ENCODE data around the gene COL23A1.
"Not testable (repeated sequence)": the region's sequence is repeated elsewhere in the genome, so short reads cannot be mapped to it uniquely, and the experiment has no call there.

COL23A1 gene

DNA sequence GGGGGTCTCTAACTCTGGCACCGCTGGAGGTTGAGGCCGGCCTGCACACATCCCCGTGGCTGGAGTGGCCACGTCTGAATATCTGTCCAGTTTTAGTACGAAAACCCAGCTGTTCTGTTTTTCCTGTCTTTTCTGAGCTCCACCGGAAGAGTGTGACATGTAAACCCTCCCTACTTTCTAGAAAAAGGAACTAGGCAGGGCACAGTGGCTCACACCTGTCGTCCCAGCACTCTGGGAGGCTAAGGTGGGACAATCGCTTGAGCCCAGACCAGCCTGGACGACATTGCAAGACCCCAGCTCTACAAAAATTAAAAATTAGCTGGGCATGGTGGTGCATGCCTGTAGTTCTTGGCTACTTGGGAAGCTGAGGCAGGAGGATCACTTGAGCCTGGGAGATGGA is 349.4 kb downstream of the COL23A1 start:
- H3K4me3 ChIP-seq (ENCODE audit: low read length), result no peak overlapping the region
- no peak for DNase-seq (ENCODE audit: low read depth, low spot score)

DNA sequence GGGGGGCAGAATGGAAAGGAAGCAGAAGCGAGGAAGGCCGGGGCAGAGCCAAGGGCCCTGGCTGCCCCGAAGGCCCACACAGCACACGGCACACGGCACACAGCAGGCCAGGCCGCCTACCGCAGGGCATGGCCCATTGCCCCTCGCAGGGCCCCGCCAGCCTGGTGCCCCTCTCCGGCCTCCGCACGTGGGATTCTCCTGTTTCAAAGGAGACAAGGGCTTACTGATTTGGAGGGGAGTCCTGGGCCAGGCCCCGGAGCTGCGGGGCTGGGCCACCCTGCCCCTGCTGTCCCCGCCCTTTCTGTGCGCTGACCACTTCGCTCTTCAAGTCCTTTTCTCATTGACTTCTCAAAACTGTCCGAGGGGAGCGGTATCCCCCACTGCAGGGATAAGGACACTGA is 349.9 kb downstream of the COL23A1 start:
- H3K4me3 ChIP-seq (ENCODE audit: low read length), result no peak overlapping the region
- DNase-seq (ENCODE audit: low read depth, low spot score), result no peak

DNA sequence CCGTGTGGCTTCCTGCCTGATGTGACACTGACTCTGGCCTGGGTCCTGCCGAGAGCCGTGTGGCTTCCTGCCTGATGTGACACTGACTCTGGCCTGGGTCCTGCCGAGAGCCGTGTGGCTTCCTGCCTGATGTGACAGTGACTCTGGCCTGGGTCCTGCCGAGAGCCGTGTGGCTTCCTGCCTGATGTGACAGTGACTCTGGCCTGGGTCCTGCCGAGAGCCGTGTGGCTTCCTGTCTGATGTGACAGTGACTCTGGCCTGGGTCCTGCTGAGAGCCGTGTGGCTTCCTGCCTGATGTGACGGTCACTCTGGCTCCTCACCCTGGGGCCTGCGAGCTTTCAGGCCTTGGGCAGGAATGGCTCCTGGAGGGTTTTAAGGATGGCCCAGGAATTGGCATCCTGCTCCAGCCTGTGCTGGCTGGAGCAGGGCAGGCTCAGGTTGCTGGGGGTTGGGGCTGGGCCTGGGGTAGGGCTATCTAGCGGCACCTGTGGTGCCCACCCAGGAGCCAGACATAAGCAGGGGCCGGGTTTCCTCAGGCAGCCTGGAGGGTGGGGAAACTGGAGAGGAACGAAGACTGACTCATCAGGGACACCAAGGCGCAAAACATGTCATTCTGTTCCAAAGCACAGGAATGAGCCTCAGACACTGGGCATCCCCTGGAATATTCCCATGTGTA is 350.4 kb downstream of the COL23A1 start:
- DNase-seq (ENCODE audit: low read depth, low spot score); H3K4me3 ChIP-seq (ENCODE audit: low read length): not testable (repeated sequence)

DNA sequence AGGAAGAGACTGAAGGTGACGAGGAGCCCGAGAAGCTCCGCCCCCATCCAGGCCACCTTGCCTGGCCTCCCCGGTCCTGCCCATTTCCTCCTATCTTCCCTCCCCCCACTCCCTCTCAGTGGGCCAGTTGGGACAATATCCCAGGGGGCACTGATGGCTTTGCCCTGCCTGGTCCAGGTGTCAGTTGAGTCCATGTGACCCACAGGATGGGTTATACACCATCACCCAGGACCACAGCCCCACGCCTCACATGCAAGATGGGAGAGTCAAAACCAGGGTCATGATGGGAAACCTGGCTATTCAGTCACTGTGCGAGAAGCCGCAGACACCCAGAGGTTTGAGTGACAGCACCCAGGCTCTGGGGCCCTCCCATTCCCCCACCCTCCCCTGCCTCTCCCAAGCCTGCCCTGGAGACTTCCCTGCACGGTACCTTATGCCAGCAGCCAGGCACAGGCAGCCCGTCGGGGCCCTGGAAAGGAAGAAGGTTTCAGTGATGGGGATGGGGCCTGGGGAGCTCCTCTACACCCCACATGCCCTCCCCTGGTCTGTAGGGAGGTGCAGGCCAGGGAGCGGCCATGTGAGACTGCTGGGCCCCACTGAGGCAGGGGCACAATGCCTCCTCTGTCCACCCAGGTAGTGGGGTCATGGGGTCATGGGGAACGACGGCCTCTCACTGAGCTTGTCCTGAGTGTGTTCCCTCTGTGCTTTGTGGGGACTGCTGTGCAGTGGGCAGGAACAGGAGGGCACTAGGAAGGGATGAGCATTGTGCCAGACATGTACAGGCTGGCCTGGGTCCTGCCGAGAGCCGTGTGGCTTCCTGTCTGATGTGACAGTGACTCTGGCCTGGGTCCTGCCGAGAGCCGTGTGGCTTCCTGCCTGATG is 351.2 kb downstream of the COL23A1 start:
- no peak overlapping the region for H3K4me3 ChIP-seq (ENCODE audit: low read length)

DNA sequence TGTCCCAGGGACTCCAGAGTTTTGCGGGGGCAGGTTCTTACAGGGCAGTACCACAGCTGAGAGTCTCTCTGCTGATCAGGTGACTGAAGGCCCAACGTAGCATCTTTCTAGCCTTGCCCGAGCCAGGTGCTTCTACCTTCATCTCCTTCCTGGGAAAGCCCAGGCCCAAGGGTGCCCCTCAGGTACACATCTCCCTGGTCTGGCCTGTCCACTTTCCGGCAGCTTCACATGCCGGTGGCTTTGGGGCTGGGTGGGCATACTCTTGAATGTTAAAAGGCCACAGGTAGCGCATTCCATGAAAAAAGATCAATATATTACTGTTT is 351.9 kb downstream of the COL23A1 start:
- no peak overlapping the region for H3K4me3 ChIP-seq (ENCODE audit: low read length)
- DNase-seq (ENCODE audit: low read depth, low spot score), result no peak

More for the DNA sequence above, 351.2 kb downstream of the COL23A1 start:
- DNase-seq (ENCODE audit: low read depth, low spot score), result no peak

DNA sequence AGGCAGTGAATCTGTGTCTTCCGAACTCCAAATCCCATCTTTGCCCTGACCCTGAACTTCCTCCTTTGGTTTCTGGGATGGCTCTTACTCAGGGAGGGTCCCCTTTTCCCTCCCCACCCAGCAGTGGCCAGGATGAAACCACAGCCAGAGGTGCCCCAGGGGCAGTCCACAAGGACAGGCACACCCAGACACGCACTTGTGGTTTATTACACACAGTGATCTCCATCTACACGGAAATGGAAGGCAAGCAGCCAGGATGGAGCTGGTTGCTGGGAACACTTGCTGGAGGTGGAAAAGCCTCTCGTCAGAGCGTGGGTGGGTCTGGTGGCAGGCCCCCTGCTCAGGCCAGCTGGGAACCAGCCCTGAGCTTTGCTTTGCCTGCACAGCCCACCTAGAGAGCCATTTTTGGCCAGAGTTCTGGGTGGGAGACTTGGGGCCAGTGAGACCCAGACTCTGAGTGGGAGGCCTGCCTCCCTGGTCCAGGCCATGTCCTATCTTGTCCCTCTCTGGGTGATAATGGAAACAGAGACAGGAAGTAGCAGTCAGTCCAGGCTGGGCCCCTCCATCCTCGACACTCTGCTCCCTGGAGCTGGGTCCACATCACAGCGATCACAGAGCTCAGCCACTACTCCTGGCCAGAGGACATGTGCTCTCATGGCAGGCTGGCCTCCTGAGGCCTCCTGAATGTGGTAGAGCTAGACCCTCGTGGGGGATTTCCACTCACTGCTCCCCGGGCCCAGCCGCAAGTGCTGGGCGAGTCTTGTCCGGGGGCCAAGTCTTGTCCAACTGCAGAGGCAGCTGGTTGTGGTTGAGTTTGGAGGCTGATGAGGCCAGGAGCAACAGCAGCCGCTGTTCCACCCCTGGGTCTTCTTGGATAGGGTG is 352.5 kb downstream of the COL23A1 start:
- no peak for DNase-seq (ENCODE audit: low read depth, low spot score)
- no peak overlapping the region for H3K4me3 ChIP-seq (ENCODE audit: low read length)

DNA sequence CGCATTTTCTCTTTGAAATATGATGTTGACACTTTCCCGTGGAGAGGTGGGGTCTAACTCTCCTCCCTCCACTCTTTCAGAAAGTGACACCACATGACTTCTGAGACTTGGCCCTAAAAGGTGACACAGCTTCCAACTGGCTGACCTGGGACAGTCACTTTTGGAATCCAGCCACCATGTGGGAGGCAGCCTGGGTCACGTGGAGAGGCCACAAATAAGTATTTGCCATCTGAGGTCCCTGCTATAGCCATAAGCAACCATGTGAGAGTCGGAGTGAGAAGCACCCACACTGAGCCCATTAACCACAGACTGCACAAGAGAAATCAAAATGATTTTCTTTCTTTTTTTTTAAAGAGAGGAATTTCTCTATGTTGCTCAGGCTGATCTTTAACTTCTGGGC is 353.5 kb downstream of the COL23A1 start:
- no peak overlapping the region for H3K4me3 ChIP-seq (ENCODE audit: low read length)
- DNase-seq (ENCODE audit: low read depth, low spot score), result no peak

DNA sequence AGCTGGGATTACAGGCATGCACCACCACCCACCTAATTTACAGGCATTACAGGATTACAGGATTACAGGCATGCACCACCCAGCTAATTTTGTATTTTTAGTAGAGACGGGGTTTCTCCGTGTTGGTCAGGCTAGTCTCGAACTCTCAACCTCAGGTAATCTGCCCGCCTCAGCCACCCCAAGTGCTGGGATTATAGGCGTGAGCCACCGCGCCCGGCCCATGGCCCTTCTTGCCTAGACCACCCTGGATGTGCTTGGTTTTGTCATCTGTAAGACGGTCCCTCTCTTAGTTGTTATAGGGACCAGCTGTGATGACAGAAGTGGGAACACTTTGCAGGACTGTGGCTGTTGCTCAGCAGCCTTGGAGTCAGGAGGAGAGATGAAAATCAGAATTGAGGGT is 354.1 kb downstream of the COL23A1 start:
- no peak overlapping the region for H3K4me3 ChIP-seq (ENCODE audit: low read length)
- no peak for DNase-seq (ENCODE audit: low read depth, low spot score)

DNA sequence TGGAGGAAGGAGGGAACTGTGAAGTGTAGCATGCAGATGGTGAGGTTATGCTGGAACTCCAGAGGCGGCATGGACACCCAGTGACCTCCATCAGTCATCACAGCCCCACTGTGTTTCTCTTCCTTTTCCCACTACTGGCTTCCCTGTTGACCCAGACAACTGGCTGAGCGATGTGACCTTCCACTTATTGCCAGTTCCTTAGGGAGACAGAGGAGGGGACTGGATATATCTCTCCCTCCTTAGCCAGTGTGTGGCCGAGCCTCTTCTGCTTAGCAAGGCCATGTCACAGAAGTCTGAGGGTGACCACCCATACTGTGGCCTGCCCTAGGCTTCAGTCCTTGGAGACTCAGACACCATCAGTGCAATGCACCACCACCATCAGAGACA is 354.6 kb downstream of the COL23A1 start:
- no peak overlapping the region for H3K4me3 ChIP-seq (ENCODE audit: low read length)
- DNase-seq (ENCODE audit: low read depth, low spot score), result no peak

DNA sequence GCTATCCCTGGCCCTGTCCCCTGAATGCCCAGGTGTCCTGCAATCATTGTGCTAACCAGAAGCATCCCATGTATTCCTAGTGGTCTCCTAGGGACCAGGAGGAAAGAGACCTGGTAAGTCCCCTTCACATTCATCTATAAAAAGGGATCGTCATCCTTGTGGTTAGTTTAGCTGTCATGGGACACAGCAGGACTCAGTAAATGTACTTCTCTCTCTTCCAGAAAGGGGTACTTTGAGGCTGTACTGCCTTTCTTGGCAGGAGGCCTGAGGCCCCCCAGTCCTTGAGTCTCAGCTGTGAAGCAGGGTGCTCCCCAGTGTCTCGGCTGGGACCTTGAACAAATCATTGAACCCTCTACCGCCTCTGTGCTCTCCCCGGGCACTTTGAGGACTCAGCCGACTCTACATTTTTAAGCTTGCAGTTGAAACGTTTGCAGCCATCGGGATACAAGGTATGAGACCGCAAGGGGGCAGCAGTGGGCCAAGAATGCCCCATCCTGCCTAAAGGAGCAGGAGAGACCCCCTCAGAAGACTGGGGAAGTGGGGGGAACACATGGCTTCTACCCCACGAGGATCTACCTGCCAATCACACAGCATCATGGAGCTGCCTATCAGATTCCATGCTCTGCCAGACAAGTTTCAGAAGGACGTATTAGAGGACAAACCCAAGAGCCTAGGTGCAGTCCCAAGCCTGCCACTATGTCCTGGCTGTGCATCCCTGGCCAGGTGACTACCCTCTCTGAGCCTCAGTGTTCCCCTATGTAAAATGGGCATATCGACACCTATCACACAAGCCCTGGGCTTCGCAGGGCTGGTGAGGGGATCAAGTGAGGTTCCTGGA is 355.2 kb downstream of the COL23A1 start:
- no peak overlapping the region for H3K4me3 ChIP-seq (ENCODE audit: low read length)
- peak; percentile 75 for DNase-seq (ENCODE audit: low read depth, low spot score)

DNA sequence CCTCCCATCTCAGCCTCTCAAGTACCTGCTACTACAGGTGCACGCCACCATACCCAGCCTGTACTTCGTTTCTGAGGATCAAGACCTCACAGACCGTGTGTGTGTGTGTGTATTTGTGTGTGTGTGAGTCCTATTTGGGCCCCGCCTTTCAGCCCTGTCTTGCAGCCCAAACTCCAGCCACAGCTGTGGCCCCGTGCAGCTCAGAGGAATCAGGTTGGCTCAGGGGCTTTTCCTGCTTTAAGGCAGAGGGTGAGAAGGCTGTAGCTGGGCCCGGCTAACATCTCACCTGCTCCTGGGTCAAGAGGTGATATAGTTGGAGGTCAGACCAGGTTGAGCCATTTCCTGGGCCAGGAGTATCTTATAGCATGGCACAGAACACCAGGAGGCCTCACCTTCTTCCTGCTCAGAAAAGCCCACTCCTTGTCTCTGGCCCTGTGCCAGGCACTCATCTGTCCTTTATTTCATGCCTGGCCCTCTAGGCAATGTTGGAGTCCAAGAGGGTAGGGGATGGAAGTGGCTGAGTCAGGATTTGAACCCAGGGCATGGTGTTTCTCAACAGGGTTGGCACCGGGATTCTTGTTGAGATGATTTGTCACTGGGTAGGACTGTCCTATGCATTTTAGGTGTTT is 356.0 kb downstream of the COL23A1 start:
- no peak for DNase-seq (ENCODE audit: low read depth, low spot score)
- no peak overlapping the region for H3K4me3 ChIP-seq (ENCODE audit: low read length)

DNA sequence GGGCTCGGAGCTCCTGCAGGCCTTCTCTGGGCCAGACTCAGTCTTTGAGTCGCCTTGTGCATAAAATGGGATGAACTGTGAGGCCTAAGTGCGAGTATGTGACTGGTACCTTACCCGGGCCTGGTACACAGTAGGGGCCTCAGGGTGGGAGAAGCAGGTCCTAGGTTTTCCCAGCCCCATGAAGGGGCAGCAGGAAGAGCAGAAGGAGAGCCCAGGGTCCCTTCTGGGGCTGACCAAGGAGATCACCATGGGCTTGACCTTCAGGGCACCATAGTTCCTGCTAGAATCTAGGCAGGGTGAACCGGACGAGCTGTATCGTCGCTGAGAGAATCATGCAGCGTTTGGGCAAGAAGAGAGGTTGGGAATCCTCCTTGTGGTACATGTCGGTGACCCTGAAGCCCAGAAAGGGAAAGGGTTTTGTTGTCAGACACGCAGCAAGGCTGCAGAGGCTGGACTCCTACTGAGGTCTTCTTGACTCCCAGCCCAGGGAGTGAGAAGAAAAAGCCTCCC is 357.2 kb downstream of the COL23A1 start:
- no peak for DNase-seq (ENCODE audit: low read depth, low spot score)
- H3K4me3 ChIP-seq (ENCODE audit: low read length), result peak overlapping the region; percentile 94

DNA sequence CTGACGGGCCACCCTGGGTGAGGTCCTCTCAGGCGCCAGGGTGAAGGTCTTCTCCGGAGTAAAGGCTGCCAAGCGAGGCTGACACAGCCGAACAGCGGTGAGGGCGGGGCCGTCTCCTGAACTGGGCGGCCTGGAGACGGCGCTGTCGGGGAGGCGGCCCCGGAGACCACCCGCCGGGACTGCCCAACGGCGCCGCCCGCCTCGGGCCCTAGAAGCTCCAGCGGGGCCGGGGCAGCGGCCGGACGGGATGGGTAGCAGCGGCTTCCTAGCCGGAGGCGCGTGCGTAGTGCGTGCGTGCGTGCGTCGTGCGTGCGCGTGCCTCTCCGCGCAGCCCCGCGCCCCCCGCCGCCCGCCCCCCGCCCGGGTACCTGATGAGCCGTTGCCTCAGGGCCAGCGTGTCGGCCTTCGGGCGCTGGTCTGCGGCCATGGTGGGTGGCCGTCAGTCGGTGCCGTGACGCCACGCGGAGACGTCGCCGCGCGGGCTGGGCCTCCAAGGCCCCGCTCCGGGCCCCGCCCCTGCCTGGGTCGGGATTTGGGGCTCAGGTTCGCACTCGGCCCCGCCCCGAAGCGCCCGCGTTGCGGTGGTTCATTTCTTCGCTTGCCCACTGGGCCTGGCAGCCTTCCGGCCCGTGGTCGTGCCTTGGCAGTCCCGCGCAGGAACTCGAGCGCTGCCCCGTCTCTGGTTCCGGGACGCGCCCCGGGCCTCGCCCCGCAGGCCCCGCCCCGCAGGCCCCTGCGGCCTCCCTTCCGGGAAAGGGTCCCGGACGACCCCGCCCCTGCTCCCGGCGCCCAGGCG is 357.9 kb downstream of the COL23A1 start, which contains the start of gene PHYKPL:
Gene PHYKPL (minus strand): TSS at position 679 of the 796 bp plus-strand sequence. CDS start 252 bp downstream, at position 427.
- DNase-seq (ENCODE audit: low read depth, low spot score), result peak; percentile 44
- peak within 1 kb of the TSS; percentile 94 for H3K4me3 ChIP-seq (ENCODE audit: low read length)

DNA sequence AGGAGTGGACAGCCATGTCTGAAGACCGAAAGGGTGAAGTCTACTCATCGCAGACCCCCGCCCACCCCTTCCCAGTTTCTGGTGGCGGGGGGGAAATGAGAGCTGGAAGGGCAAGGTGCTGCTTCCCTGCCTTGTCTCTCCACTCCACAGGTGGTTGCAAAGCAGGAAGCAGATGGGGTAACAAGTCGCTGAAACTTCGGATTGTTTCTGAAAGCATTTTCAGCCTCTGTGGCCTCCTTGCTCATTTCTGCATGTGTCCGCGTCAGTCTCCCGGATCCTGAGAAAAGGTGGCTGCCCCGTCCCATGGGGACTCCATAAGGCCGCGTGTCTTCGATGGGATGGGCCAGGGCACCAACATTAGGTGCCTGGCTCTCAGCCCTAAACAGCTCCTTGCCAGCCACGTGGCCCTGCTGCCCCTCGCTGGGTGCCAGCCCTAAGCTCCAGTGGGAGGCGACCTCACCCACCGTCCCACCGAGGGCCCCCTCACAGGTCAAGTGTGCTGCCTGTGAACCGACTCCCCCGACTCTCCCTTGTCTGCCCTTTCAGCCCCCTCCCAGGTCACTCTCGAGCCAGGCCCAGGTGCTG is 358.6 kb downstream of the COL23A1 start:
- H3K4me3 ChIP-seq (ENCODE audit: low read length), result peak overlapping the region; percentile 94
- DNase-seq (ENCODE audit: low read depth, low spot score), result no peak

DNA sequence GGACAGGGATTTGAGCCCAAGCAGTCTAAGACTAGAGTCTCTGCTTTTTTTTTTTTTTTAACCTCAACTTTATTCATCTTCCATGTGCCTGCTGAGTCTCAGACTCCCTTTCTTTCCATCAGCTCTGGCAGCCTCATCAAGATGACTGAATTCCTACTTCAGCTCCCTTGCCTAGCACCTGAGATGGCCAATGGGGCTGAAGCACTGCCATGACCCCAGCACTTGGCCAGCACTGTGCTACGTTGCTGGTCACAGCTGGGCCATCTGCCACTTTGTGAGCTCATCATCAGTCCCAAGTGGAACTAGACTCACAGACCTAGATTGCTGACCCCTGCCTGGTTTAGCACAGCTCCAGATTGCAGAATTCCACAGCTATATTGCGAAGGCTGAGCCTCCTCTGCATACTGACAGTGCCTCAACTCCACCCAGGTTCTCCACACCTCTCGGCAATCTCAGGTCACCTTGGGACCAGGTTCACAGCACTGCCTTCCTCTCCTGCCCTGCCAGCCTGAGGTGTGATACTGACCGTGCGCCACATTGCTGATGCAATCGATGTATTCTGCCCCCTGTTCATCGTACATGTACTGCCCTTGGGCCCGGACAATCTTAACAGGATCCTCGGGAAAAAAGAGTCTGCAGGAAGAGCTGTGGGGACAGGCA is 359.2 kb downstream of the COL23A1 start:
- DNase-seq (ENCODE audit: low read depth, low spot score), result no peak
- peak overlapping the region; percentile 94 for H3K4me3 ChIP-seq (ENCODE audit: low read length)

DNA sequence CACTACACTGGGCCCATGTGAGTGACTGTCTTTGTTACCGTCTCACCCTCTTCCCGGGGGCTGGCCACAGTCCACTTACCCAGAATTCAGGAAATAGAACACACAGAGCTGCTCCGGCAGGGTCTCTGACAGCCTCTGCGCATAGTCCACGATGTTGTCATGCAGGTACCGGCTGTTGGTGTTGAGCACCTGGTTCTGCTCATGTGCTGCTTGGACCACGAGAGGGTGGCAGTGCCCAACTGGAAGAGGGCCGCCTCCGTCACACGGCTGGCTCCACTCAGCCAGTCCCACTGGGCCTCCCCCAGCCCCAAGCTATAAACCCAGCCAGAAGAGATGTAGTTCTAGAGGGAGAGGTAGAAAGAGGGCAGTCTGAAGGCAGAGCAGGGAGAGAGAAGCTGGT is 360.3 kb downstream of the COL23A1 start:
- no peak overlapping the region for H3K4me3 ChIP-seq (ENCODE audit: low read length)

DNA sequence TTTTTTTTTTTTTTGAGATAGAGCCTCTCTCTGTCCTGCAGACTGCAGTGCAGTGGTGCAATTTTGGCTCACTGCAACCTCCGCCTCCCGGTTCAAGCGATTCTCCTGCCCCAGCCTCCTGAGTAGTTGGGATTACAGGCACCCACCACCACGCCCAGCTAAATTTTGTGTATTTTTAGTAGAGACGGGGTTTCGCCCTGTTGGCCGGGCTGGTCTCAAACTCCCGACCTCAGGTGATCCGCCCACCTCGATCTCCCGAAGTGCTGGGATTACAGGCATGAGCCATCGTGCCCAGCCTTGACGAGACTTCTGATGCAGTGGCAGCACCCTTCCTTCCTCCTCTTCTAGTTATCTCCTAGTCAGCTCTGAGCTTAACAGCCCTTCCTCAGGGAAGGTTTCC is 361.1 kb downstream of the COL23A1 start:
- not testable (repeated sequence) for DNase-seq (ENCODE audit: low read depth, low spot score); H3K4me3 ChIP-seq (ENCODE audit: low read length)

More for the DNA sequence above, 360.3 kb downstream of the COL23A1 start:
- DNase-seq (ENCODE audit: low read depth, low spot score), result no peak
